ENCODE results near the gene TOB2.

GRCh38 chr22:41435560-41435959 lies 11.0 kb downstream of the TOB2 start:
- TF ChIP-seq CTCF (IDR thresholded peaks at IDR 0.05; ENCODE audit: insufficient read depth, low read length, poor library complexity, severe bottlenecking) (no peak), EZH2phosphoT487 (conservative IDR thresholded peaks at IDR 0.05; ENCODE audit: low read length) (no peak)
